AG09309 (cell line): Measurements from ENCODE around the gene IGF2BP3.

Experiments
- DNase-seq: peaks from one replicate; pipeline ENCODE4 v3.0.0-alpha.2; 2010; ENCODE audit warnings: low read depth
- H3K4me3 ChIP-seq: 2 replicates; pipeline ENCODE4 v1.5.1; 2011; ENCODE audit warnings: mild to moderate bottlenecking, low read depth, low read length, moderate library complexity; ENCODE audit not compliant: control insufficient read depth
- CTCF ChIP-seq: IDR thresholded peaks from 2 replicates; pipeline ENCODE4 v1.5.1; 2011; ENCODE audit warnings: mild to moderate bottlenecking, low read depth, low read length, inconsistent platforms; ENCODE audit not compliant: insufficient read depth, control insufficient read depth; ENCODE audit errors: missing control alignments

The IGF2BP3 gene

GRCh38 chr7:23373151-23374004 lies 96.9 kb downstream of the IGF2BP3 start:
- DNase-seq: no peak
- H3K4me3 ChIP-seq: no peak overlapping the region
- TF ChIP-seq CTCF: no peak

- TF ChIP-seq CTCF: no peak
- no peak overlapping the region for H3K4me3 ChIP-seq
- no peak for DNase-seq
Observed at GRCh38 chr7:23372611-23373010, 97.7 kb downstream of the IGF2BP3 start.

GRCh38 chr7:23371654-23372053 lies 98.6 kb downstream of the IGF2BP3 start:
- no peak overlapping the region for H3K4me3 ChIP-seq
- DNase-seq: no peak
- TF ChIP-seq CTCF: no peak

- no peak for DNase-seq
- H3K4me3 ChIP-seq: no peak overlapping the region
- TF ChIP-seq CTCF: no peak
Observed at GRCh38 chr7:23369695-23370404, 100.4 kb downstream of the IGF2BP3 start.

- DNase-seq: no peak
- H3K4me3 ChIP-seq: no peak overlapping the region
Observed at GRCh38 chr7:23369100-23369499, 101.2 kb downstream of the IGF2BP3 start.

More at GRCh38 chr7:23369100-23369499, 101.2 kb downstream of the IGF2BP3 start:
- no peak for TF ChIP-seq CTCF
